PFSK-1 (cell line): ENCODE measurements around the gene PRSS33.

Experiments
- POLR2AphosphoS5 ChIP-seq: IDR thresholded peaks from 2 replicates; pipeline ENCODE4 v1.6.1; 2012; ENCODE audit warnings: low read depth, mild to moderate bottlenecking, control low read depth, low read length, moderate library complexity
- REST ChIP-seq, 2 experiments: IDR thresholded peaks; 2 replicates each; pipeline versions ENCODE4 v1.6.1 to v1.8.0; 2011 to 2012; ENCODE audit warnings: low read depth in 2 of 2, low read length in 2 of 2, control low read depth in 1 of 2, inconsistent platforms in 1 of 2, mild to moderate bottlenecking in 1 of 2, moderate library complexity in 1 of 2; ENCODE audit not compliant: insufficient read depth in 1 of 2
- SIN3A ChIP-seq: IDR thresholded peaks from 2 replicates; pipeline ENCODE4 v1.6.1; 2012; ENCODE audit warnings: mild to moderate bottlenecking, low read length, moderate library complexity, borderline replicate concordance; ENCODE audit not compliant: insufficient read depth
- TAF1 ChIP-seq: IDR thresholded peaks from 2 replicates; pipeline ENCODE4 v1.6.1; 2012; ENCODE audit warnings: low read length, control low read depth, borderline replicate concordance; ENCODE audit not compliant: insufficient read depth

GRCh38 chr16:2821487-2822157 lies 34.3 kb upstream of the PRSS33 start:
- TF ChIP-seq SIN3A (no peak), POLR2AphosphoS5 (no peak), REST (IDR thresholded peaks at IDR 0.05; ENCODE audit: insufficient read depth in 1 of 2, low read depth in 2 of 2, low read length in 2 of 2) (no peak), TAF1 (no peak)
